Caco-2 (cell line): ENCODE results near the gene C2. TPM values are rescaled to one million over a fixed set of nuclear protein-coding genes. Genes with fewer than 3 reads are reported as not detected.
"Not testable (repeated sequence)": the region's sequence is repeated elsewhere in the genome, so short reads cannot be mapped to it uniquely, and the experiment has no call there.

Experiments
- BruUV-seq: library from RNA; stranded (reverse); fragments of 400-500 nt; replicated peaks from 2 replicates; lab custom pipeline; 2021; lab: Mats Ljungman, UMichigan
- CTCF ChIA-PET: fragments of 300-600 bp; sonication (Branson Sonifier 250); formaldehyde crosslinking; loops from one replicate; lab custom pipeline; 2022; ENCODE audit warnings: antibody characterized with exemption; lab: Charles Lee
- POLR2A ChIA-PET: fragments of 300-600 bp; sonication (Branson Sonifier 250); formaldehyde crosslinking; loops from one replicate; lab custom pipeline; 2022; ENCODE audit warnings: antibody characterized with exemption; lab: Charles Lee
- DNase-seq, 2 experiments: peaks; one replicate each; pipeline versions ENCODE4 v3.0.0 to v3.0.0-alpha.2; 2020 to 2022
- H3K27me3 ChIP-seq: replicated peaks from 2 replicates; pipeline ENCODE4 v1.6.0; 2011; ENCODE audit warnings: low read length; ENCODE audit not compliant: control insufficient read depth, insufficient read depth
- H3K36me3 ChIP-seq: 2 replicates; pipeline ENCODE4 v1.5.1; 2011; ENCODE audit warnings: low read length; ENCODE audit not compliant: control insufficient read depth, insufficient read depth
- H3K4me1 ChIP-seq: fragments of 250-450 bp; sonication (Bioruptor Pico); 2 replicates; pipeline ENCODE4 v1.5.1; 2020; ENCODE audit warnings: mild to moderate bottlenecking
- H3K4me3 ChIP-seq: 2 replicates; pipeline ENCODE4 v1.5.1; 2011; ENCODE audit warnings: low read depth, mild to moderate bottlenecking, control low read depth, low read length
- H3K9me3 ChIP-seq: fragments of 250-450 bp; sonication (Bioruptor Pico); 2 replicates; pipeline ENCODE4 v1.5.1; 2020; ENCODE audit warnings: mild to moderate bottlenecking, moderate library complexity
- H3K27ac Mint-ChIP-seq: one replicate; pipeline ENCODE4 v1.8.0; 2022; ENCODE audit warnings: mixed read lengths; ENCODE audit not compliant: unreplicated experiment
- H3K27me3 Mint-ChIP-seq: one replicate; pipeline ENCODE4 v1.8.0; 2022; ENCODE audit warnings: mixed read lengths; ENCODE audit not compliant: insufficient read depth, unreplicated experiment
- H3K36me3 Mint-ChIP-seq: one replicate; pipeline ENCODE4 v1.8.0; 2022; ENCODE audit warnings: mild to moderate bottlenecking, mixed read lengths; ENCODE audit not compliant: insufficient read depth, unreplicated experiment
- H3K4me1 Mint-ChIP-seq: one replicate; pipeline ENCODE4 v1.8.0; 2022; ENCODE audit warnings: low read depth, mixed read lengths; ENCODE audit not compliant: unreplicated experiment
- H3K4me3 Mint-ChIP-seq: one replicate; pipeline ENCODE4 v1.8.0; 2022; ENCODE audit warnings: mild to moderate bottlenecking, moderate library complexity, mixed read lengths; ENCODE audit not compliant: unreplicated experiment
- H3K9me3 Mint-ChIP-seq: one replicate; pipeline ENCODE4 v1.8.0; 2022; ENCODE audit warnings: mixed read lengths; ENCODE audit not compliant: unreplicated experiment
- intact Hi-C: fragments of 100-400 bp; cut with micrococcal nuclease; formaldehyde crosslinking; loops from one replicate; pipeline ENCODE4 v1.10.0; 2022; ENCODE audit not compliant: unreplicated experiment
- total RNA-seq: library from RNA; stranded (reverse); gene quantifications from 2 replicates; pipeline ENCODE4 v1.2.3, GENCODE V29; 2022
- TF ChIP-seq, protein P1 (sequence below), 2 experiments: fragments of 200-600 bp in 1 of 2; IDR thresholded peaks; 1 replicate in 1 of 2; 2 replicates in 1 of 2; pipeline versions ENCODE4 v1.5.1 to v1.8.0; 2011 to 2022; ENCODE audit warnings: antibody characterized with exemption in 1 of 2, control low read depth in 1 of 2, inconsistent platforms in 1 of 2, low read depth in 1 of 2, low read length in 1 of 2, mild to moderate bottlenecking in 1 of 2, moderate library complexity in 1 of 2; ENCODE audit not compliant: insufficient read depth in 1 of 2, severe bottlenecking in 1 of 2, unreplicated experiment in 1 of 2

C2 gene
- total RNA-seq, 1 experiment from 2014 or later, result 4.8 TPM

- Mint-ChIP-seq H3K27me3 (no peaks in the 10 kb centered on the region), H3K36me3 (no peaks in the 10 kb centered on the region), H3K27ac (no peak overlapping the region), H3K4me3 (no peak overlapping the region), H3K9me3 (no peaks in the 10 kb centered on the region), H3K4me1 (no peaks in the 10 kb centered on the region)
- CTCF ChIA-PET, result no interaction called here
- POLR2A ChIA-PET, result no interaction called here
- intact Hi-C loops, result no loop called here
- TF ChIP-seq, protein P1, sequence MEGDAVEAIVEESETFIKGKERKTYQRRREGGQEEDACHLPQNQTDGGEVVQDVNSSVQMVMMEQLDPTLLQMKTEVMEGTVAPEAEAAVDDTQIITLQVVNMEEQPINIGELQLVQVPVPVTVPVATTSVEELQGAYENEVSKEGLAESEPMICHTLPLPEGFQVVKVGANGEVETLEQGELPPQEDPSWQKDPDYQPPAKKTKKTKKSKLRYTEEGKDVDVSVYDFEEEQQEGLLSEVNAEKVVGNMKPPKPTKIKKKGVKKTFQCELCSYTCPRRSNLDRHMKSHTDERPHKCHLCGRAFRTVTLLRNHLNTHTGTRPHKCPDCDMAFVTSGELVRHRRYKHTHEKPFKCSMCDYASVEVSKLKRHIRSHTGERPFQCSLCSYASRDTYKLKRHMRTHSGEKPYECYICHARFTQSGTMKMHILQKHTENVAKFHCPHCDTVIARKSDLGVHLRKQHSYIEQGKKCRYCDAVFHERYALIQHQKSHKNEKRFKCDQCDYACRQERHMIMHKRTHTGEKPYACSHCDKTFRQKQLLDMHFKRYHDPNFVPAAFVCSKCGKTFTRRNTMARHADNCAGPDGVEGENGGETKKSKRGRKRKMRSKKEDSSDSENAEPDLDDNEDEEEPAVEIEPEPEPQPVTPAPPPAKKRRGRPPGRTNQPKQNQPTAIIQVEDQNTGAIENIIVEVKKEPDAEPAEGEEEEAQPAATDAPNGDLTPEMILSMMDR (IDR thresholded peaks at IDR 0.05; ENCODE audit: insufficient read depth in 1 of 2, low read depth in 1 of 2, low read length in 1 of 2, severe bottlenecking in 1 of 2, unreplicated experiment in 1 of 2), result no peak
- Histone ChIP-seq H3K9me3 (no peaks in the 10 kb centered on the region), H3K4me3 (no peak overlapping the region), H3K4me1 (peaks cover 3% of the 10 kb centered on the region; the same call in 1 of the 2 replicates), H3K36me3 (no peaks in the 10 kb centered on the region), H3K27me3 (no peaks in the 10 kb centered on the region)
- DNase-seq, result no peak
- no TSS peak for BruUV-seq
Measured at GRCh38 chr6:31930962-31931361, 3.4 kb downstream of the C2 start.

- POLR2A ChIA-PET, H3K27ac Mint-ChIP-seq, H3K9me3 ChIP-seq, H3K9me3 Mint-ChIP-seq, H3K4me3 ChIP-seq, H3K36me3 Mint-ChIP-seq, BruUV-seq, H3K27me3 ChIP-seq, H3K27me3 Mint-ChIP-seq, H3K4me1 ChIP-seq, DNase-seq, H3K36me3 ChIP-seq, CTCF ChIA-PET, H3K4me3 Mint-ChIP-seq, H3K4me1 Mint-ChIP-seq, intact Hi-C loops: not testable (repeated sequence)
Measured at GRCh38 chr6:31932137-31932536, 4.6 kb downstream of the C2 start.

DNA sequence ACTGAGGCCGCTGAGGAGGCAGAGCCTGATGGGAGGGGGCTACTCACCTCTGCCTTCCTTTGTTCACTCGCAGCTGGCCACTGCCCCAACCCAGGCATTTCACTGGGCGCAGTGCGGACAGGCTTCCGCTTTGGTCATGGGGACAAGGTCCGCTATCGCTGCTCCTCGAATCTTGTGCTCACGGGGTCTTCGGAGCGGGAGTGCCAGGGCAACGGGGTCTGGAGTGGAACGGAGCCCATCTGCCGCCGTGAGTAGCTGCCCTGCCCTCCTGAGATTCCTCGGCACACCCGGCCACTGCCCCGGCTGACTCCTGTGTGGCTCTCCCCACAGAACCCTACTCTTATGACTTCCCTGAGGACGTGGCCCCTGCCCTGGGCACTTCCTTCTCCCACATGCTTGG, 6.0 kb downstream of the C2 start:
- H3K27ac Mint-ChIP-seq, result no peak overlapping the region
- Histone ChIP-seq H3K9me3 (no peaks in the 10 kb centered on the region), H3K4me3 (no peak overlapping the region), H3K4me1 (no peaks in the 10 kb centered on the region), H3K36me3 (no peaks in the 10 kb centered on the region), H3K27me3 (no peaks in the 10 kb centered on the region)
- no peaks in the 10 kb centered on the region for H3K4me1 Mint-ChIP-seq
- CTCF ChIA-PET, result no interaction called here
- TF ChIP-seq, protein P1 (IDR thresholded peaks at IDR 0.05; ENCODE audit: insufficient read depth in 1 of 2, low read depth in 1 of 2, low read length in 1 of 2, severe bottlenecking in 1 of 2, unreplicated experiment in 1 of 2), result no peak
- no peak for DNase-seq
- H3K36me3 Mint-ChIP-seq, result no peaks in the 10 kb centered on the region
- intact Hi-C loops, result no loop called here
- no peaks in the 10 kb centered on the region for H3K27me3 Mint-ChIP-seq
- BruUV-seq, result no TSS peak
- H3K9me3 Mint-ChIP-seq, result no peaks in the 10 kb centered on the region
- H3K4me3 Mint-ChIP-seq, result no peak overlapping the region
- POLR2A ChIA-PET, result no interaction called here

GRCh38 chr6:31935021-31935420, 7.5 kb downstream of the C2 start:
- Mint-ChIP-seq H3K27me3 (no peaks in the 10 kb centered on the region), H3K36me3 (no peaks in the 10 kb centered on the region), H3K27ac (no peak overlapping the region), H3K9me3 (no peaks in the 10 kb centered on the region), H3K4me3 (no peak overlapping the region), H3K4me1 (peaks cover under 1% of the 10 kb centered on the region)
- intact Hi-C loops, result no loop called here
- ChIA-PET POLR2A (no interaction called here), CTCF (no interaction called here)
- Histone ChIP-seq H3K9me3 (no peaks in the 10 kb centered on the region), H3K27me3 (no peaks in the 10 kb centered on the region), H3K36me3 (no peaks in the 10 kb centered on the region), H3K4me1 (peaks cover 5% of the 10 kb centered on the region), H3K4me3 (no peak overlapping the region)
- TF ChIP-seq, protein P1 (IDR thresholded peaks at IDR 0.05; ENCODE audit: insufficient read depth in 1 of 2, low read depth in 1 of 2, low read length in 1 of 2, severe bottlenecking in 1 of 2, unreplicated experiment in 1 of 2), result no peak
- no peak for DNase-seq
- no TSS peak for BruUV-seq
